ENCODE results near the gene MEOX1.

DNA sequence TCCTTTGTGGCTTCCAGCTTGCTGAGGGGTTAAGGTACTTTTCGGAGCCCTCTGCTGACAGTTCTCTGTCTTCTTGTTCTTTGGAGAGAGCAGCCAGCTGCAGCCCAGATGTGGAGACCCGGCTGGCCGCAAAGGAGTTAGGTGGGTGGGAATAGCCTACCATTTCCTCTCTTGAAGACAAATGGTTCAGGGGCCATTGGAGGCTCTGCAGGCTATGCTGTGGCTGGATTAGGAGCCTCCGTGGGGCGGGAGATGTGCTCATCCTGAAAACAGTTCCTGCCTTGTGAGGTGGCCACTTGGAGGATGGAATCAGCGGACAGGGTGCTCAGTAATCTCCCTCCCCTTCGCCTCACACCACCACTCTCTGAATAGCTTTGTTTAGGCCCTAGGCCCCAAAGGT lies 30.3 kb downstream of the MEOX1 start:
- TF ChIP-seq, protein P1, sequence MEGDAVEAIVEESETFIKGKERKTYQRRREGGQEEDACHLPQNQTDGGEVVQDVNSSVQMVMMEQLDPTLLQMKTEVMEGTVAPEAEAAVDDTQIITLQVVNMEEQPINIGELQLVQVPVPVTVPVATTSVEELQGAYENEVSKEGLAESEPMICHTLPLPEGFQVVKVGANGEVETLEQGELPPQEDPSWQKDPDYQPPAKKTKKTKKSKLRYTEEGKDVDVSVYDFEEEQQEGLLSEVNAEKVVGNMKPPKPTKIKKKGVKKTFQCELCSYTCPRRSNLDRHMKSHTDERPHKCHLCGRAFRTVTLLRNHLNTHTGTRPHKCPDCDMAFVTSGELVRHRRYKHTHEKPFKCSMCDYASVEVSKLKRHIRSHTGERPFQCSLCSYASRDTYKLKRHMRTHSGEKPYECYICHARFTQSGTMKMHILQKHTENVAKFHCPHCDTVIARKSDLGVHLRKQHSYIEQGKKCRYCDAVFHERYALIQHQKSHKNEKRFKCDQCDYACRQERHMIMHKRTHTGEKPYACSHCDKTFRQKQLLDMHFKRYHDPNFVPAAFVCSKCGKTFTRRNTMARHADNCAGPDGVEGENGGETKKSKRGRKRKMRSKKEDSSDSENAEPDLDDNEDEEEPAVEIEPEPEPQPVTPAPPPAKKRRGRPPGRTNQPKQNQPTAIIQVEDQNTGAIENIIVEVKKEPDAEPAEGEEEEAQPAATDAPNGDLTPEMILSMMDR (IDR thresholded peaks at IDR 0.05), result no peak
- no peak for TF ChIP-seq POLR2A (IDR thresholded peaks at IDR 0.05)

All from Peyer's patch (tissue), 4 donors.